Peyer's patch (tissue), 4 donors: ENCODE results near the gene TLK2. TPM values are rescaled to one million over a fixed set of nuclear protein-coding genes. Genes with fewer than 3 reads are reported as not detected.

Experiments used
- DNase-seq, 3 donors: peaks; one replicate each; pipeline ENCODE4 v3.0.0-alpha.2; 2017 to 2019
- H3K27ac ChIP-seq, 4 donors: fragments of 200-600 bp; sonication (generic); one replicate each; pipeline ENCODE4 v1.5.1; 2016 to 2019
- H3K27me3 ChIP-seq, 2 donors: fragments of 200-600 bp; sonication (generic); one replicate each; pipeline ENCODE4 v1.5.1; 2019
- H3K36me3 ChIP-seq, 3 donors: fragments of 200-600 bp; sonication (generic); one replicate each; pipeline ENCODE4 v1.5.1; 2016 to 2019
- H3K4me1 ChIP-seq, 4 donors: fragments of 200-600 bp; sonication (generic); one replicate each; pipeline ENCODE4 v1.5.1; 2016 to 2019
- H3K4me3 ChIP-seq, 4 donors: fragments of 200-600 bp; sonication (generic); 1 replicate in 3 of 4; 2 replicates in 1 of 4; pipeline ENCODE4 v1.5.1; 2016 to 2019; ENCODE audit warnings: mild to moderate bottlenecking in 1 of 4
- H3K9me3 ChIP-seq, 4 donors: fragments of 200-600 bp; sonication (generic); one replicate each; pipeline ENCODE4 v1.5.1; 2016 to 2019; ENCODE audit warnings: mild to moderate bottlenecking in 1 of 4
- POLR2A ChIP-seq, 2 donors: fragments of 450-650 bp; IDR thresholded peaks; one replicate each; pipeline ENCODE4 v1.5.1; 2017; ENCODE audit warnings: antibody characterized with exemption in 2 of 2, mild to moderate bottlenecking in 2 of 2, moderate library complexity in 2 of 2
- total RNA-seq, 4 donors: library from RNA; depleted of rRNA; stranded (reverse); fragments of >200 nt; gene quantifications; one replicate each; pipeline ENCODE4 v1.1.0, GENCODE V29; 2016
- TF ChIP-seq, protein P1 (sequence below), 6 experiments: fragments of 450-650 bp in 4 of 6; fragments of 200-600 bp in 2 of 6; sonication (generic) in 1 of 6; IDR thresholded peaks; one replicate each; pipeline ENCODE4 v1.5.1; 2017 to 2019; ENCODE audit warnings: antibody characterized with exemption in 6 of 6, mild to moderate bottlenecking in 3 of 6, moderate library complexity in 1 of 6

Gene TLK2
- total RNA-seq, 4 donors from 2014 or later = 33.8 to 65.2 (median 49.3) TPM

DNA sequence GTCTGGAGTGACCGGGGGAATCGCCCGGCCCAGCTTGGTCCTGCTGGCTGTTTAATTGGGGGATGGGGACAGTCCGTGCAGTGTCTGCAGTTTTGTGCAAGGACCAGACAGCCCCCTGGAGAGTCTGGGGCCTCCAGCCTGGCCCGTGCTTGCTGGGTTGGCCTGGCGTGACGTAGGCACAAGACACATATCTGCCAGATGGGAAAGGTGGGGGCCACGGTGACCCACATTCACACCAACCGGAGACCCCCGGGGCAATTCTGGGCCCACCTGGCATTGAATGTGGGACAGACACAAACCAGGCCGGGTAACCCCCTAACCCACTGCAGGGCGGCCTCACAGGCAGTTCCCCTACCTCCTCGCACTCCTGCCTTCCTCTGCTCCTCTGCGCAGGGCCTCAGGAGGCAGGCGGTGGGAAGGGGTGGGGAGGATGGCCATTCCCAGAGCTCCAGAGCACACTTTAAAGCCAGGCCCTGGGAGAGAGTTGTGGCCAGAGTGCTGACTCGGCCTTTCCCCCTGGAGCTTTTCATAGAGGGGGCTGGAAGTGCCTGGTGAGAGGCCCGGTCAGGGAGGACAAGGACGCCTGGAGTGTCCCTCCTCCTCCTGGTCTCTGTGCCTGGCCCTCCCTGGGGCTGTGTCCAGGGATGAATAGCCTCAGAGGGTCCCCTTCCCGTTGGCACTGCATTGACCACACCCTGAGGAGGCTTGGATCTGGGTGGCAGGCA lies 150.4 kb downstream of the TLK2 start:
- DNase-seq = no peak
- H3K36me3 ChIP-seq = no peaks in the 10 kb centered on the region
- peaks cover 0 to 17% (median 0%) of the 10 kb centered on the region in 4 donors for H3K4me1 ChIP-seq
- H3K27me3 ChIP-seq = peaks cover 0 to 4% of the 10 kb centered on the region in 2 donors
- no peaks in the 10 kb centered on the region for H3K9me3 ChIP-seq
- TF ChIP-seq POLR2A (IDR thresholded peaks at IDR 0.05) = no peak
- TF ChIP-seq, protein P1, sequence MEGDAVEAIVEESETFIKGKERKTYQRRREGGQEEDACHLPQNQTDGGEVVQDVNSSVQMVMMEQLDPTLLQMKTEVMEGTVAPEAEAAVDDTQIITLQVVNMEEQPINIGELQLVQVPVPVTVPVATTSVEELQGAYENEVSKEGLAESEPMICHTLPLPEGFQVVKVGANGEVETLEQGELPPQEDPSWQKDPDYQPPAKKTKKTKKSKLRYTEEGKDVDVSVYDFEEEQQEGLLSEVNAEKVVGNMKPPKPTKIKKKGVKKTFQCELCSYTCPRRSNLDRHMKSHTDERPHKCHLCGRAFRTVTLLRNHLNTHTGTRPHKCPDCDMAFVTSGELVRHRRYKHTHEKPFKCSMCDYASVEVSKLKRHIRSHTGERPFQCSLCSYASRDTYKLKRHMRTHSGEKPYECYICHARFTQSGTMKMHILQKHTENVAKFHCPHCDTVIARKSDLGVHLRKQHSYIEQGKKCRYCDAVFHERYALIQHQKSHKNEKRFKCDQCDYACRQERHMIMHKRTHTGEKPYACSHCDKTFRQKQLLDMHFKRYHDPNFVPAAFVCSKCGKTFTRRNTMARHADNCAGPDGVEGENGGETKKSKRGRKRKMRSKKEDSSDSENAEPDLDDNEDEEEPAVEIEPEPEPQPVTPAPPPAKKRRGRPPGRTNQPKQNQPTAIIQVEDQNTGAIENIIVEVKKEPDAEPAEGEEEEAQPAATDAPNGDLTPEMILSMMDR (IDR thresholded peaks at IDR 0.05) = no peak
- H3K27ac ChIP-seq = peak overlapping the region in 3 of 4 donors; percentile 68 to 91 (median 78)
- peak overlapping the region in 3 of 4 donors; percentile 16 to 68 (median 38) for H3K4me3 ChIP-seq

- Histone ChIP-seq H3K9me3 (no peaks in the 10 kb centered on the region), H3K4me3 (peak overlapping the region in 1 of 4 donors; percentile 68), H3K27ac (no peak overlapping the region), H3K4me1 (peaks cover 0 to 17% (median 0%) of the 10 kb centered on the region in 4 donors), H3K27me3 (peaks cover 0 to 4% of the 10 kb centered on the region in 2 donors), H3K36me3 (no peaks in the 10 kb centered on the region)
- TF ChIP-seq, protein P1 (IDR thresholded peaks at IDR 0.05) = no peak
- no peak for TF ChIP-seq POLR2A (IDR thresholded peaks at IDR 0.05)
- no peak for DNase-seq
Observed at GRCh38 chr17:62629556-62630364, 151.1 kb downstream of the TLK2 start.

GRCh38 chr17:62630365-62631085 lies 151.9 kb downstream of the TLK2 start:
- Histone ChIP-seq H3K9me3 (no peaks in the 10 kb centered on the region), H3K27me3 (peaks cover 0 to 4% of the 10 kb centered on the region in 2 donors), H3K4me1 (peaks cover 0 to 17% (median 0%) of the 10 kb centered on the region in 4 donors), H3K4me3 (no peak overlapping the region), H3K36me3 (no peaks in the 10 kb centered on the region), H3K27ac (no peak overlapping the region)
- DNase-seq = no peak
- TF ChIP-seq, protein P1 (IDR thresholded peaks at IDR 0.05) = no peak

DNA sequence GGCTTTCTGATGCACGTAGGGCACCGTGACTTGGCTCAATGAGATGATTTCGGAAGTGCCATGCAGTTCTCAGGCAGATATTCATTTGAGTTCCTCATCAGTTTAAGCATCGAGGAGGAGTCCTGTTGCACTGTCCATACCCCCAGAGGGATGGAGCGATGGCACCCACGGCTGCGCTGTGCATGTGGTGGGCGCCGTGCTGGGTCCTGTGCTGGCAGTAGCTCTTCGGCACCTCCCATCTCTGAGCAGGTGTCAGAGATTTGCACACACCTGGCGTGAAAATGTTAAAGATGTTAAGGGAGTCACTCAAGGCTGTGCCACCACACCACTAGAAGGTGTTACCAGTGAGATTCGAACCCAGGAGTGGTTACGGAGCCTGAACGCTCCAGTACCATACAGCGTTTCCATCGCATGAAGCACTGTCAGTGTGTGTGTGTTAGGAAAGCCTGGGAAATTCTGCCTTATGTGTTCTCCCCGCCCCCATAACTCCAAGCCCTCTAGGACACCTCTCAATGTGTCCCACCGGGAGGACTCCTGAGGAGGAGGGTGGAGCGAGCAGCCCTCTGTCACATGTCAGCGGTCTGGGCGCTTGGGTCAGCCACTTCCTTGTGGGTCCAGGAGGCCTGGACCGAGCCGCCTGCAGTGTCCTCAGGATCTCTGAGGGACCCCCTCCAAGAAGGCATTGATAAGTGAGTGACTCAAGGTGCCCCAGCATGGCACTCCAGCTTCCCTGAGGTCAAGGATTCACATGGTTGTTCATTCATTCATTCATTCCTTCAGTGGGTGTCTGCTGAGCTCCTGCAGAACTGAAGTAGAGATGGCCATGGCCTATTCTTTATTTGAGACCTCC lies 152.7 kb downstream of the TLK2 start:
- peak in 1 of 3 donors; percentile 39 for DNase-seq
- H3K4me3 ChIP-seq = no peak overlapping the region
- H3K9me3 ChIP-seq = no peaks in the 10 kb centered on the region
- H3K36me3 ChIP-seq = no peaks in the 10 kb centered on the region
- H3K27me3 ChIP-seq = peaks cover 0 to 4% of the 10 kb centered on the region in 2 donors
- no peak overlapping the region for H3K27ac ChIP-seq
- TF ChIP-seq, protein P1 (IDR thresholded peaks at IDR 0.05) = no peak
- H3K4me1 ChIP-seq = peaks cover 0 to 17% (median 0%) of the 10 kb centered on the region in 4 donors
